T-helper 1 cell treated with Interleukin-12 subunit alpha and Interleukin-12 subunit beta and Interleukin-4 antibody, amounts not matched to agents 30 μg/mL and 1 μg/mL, for 36 hours (primary cell): ENCODE measurements around the gene SIGLEC1.

Experiments used
- H3K27ac Mint-ChIP-seq: one replicate; pipeline ENCODE4 v1.8.0; 2021; ENCODE audit warnings: mild to moderate bottlenecking, mixed read lengths
- H3K27me3 Mint-ChIP-seq: one replicate; pipeline ENCODE4 v1.8.0; 2021; ENCODE audit warnings: low read depth, mixed read lengths
- H3K36me3 Mint-ChIP-seq: one replicate; pipeline ENCODE4 v1.8.0; 2021; ENCODE audit warnings: low read depth, mixed read lengths
- H3K4me1 Mint-ChIP-seq: one replicate; pipeline ENCODE4 v1.8.0; 2021; ENCODE audit warnings: low read depth, mixed read lengths
- H3K4me3 Mint-ChIP-seq: one replicate; pipeline ENCODE4 v1.8.0; 2021; ENCODE audit warnings: mild to moderate bottlenecking, moderate library complexity, mixed read lengths
- H3K9me3 Mint-ChIP-seq: one replicate; pipeline ENCODE4 v1.8.0; 2021; ENCODE audit warnings: mixed read lengths

Gene SIGLEC1

GRCh38 chr20:3738111-3739053 is 26.0 kb upstream of the SIGLEC1 start:
- H3K27me3 Mint-ChIP-seq = peaks cover 32% of the 10 kb centered on the region
- no peaks in the 10 kb centered on the region for H3K36me3 Mint-ChIP-seq
- no peaks in the 10 kb centered on the region for H3K9me3 Mint-ChIP-seq
- H3K27ac Mint-ChIP-seq = no peak overlapping the region
- H3K4me1 Mint-ChIP-seq = no peaks in the 10 kb centered on the region
- no peak overlapping the region for H3K4me3 Mint-ChIP-seq

GRCh38 chr20:3735768-3736167 is 23.4 kb upstream of the SIGLEC1 start:
- Mint-ChIP-seq H3K27me3 (peaks cover 51% of the 10 kb centered on the region), H3K4me1 (no peaks in the 10 kb centered on the region), H3K9me3 (no peaks in the 10 kb centered on the region), H3K4me3 (no peak overlapping the region), H3K36me3 (no peaks in the 10 kb centered on the region), H3K27ac (no peak overlapping the region)

DNA sequence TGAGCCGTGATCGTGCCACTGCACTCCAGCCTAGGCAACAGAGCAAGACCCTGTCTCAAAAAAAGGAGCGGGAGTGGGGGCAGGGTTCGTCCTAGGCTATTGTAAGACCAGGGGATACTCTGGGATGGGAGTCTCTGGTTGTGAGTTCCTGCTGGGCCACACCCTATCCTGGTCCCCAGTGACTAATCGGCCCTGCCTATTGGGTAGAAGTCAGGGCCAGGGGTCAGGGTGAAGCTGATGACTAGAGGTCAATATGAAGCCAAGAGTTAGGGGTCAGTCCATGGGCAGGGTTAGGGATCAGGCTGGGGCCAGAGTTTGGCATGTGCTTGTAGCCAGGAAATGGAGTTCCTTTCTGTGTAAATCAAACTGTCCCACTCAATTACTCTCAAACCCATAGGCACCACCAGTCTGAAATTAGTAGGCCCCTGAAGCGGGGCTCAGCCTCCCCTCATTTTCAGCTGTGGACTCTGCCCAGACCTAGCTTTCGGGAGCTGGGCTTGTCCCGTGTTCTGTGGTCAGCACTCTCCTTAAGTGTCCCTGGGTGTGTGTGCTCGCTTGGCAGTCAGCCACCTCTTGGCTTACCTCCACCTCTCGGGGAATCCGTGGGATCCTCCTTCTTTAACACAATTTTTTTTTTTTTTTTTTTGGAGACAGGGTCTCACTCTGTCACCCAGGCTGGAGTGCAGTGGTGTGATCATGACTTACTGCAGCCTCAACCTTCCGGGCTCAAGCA is 21.9 kb upstream of the SIGLEC1 start:
- no peaks in the 10 kb centered on the region for H3K9me3 Mint-ChIP-seq
- no peak overlapping the region for H3K27ac Mint-ChIP-seq
- H3K36me3 Mint-ChIP-seq = no peaks in the 10 kb centered on the region
- H3K4me3 Mint-ChIP-seq = no peak overlapping the region
- H3K27me3 Mint-ChIP-seq = peaks cover 58% of the 10 kb centered on the region
- peaks cover 4% of the 10 kb centered on the region for H3K4me1 Mint-ChIP-seq

DNA sequence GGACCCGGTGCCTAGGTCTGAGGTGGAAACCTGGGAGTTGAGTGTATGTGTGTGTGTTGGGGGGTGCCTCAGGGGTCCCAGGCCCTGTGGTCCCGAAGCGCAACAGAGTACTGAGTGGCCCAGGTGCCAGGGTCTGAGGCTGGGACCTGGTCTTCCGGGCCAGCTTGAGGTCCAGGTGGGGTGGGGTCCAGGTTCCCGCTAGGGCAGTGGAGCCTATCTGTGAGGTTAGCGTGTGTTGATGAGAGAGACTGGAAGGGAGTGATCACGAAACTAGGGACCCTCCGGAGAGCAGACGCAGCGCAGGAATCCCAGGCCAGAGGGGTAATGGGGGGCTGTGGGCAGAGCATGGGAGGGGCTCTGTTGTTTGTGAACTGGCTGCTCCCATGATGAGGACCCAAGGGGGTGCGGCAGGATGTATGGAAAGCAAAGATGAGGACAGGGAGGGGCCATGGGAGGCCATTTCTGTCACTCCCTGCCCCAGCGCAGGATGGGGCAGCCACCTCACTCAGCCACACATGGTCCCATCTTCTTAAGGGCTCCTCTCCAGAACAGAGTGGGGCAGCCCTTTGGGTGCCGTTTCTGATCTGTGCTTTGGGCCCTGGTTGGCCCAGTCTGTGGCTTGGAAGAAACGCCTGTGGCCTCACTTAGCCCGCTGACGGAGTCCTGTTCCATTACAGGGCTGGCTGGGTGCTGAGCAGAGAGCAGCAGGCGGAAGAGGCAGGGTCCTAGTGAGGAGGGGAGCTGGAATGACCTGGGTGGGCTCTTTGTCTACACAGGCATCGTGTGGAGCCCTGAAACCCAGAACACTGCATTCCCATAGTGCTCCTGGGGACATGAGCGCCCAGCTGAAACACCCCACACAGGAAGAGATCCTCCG is 21.0 kb upstream of the SIGLEC1 start:
- peaks cover 61% of the 10 kb centered on the region for H3K27me3 Mint-ChIP-seq

DNA sequence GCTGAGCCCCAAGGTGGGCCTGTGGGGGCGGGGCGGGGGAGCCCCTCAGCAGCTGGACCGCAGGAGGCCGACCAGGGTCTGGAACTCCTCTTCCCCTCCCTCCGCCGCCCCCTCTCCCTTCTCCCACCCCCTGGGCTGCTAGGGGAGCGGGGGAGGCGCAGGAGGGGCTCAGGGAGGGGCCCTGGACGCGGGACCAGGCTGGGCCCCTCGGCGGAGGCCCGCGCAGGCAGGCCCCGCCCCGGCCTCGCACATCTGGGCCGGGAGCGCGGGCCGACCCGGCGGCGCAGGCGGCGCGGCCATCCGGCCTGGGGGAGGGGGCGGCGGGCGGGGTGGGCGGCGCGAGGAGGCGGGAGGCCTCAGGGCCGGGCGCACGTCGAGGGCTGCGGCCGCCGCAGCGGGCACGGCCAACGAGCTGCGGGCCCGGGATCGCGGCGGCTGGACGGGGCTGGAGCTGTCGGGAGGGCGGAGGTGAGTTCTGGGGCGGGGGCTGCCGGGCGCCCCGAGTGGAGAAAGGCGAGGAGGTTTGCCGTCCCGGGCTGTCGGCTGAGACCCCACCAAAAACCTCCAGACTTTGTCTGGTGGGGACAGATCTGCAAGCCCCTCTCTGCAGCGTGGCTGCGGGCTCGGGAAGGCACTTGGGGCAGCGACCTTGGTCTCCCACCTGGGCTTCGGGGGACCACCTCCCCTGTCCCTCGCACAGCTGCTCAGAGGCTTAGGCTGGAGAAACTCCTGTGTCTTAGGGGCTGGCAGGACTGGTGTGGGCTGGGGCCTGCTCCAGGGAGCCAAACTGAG is 20.1 kb upstream of the SIGLEC1 start, which contains the start of gene HSPA12B:
HSPA12B (plus strand) TSS at position 359 of the 792 bp plus-strand sequence. CDS start 5,990 bp downstream, outside the sequence.
- H3K27ac Mint-ChIP-seq = no peak within 1 kb of the TSS
- H3K4me1 Mint-ChIP-seq = peaks cover 4% of the 10 kb centered on the region
- H3K36me3 Mint-ChIP-seq = no peaks in the 10 kb centered on the region
- no peaks in the 10 kb centered on the region for H3K9me3 Mint-ChIP-seq
- H3K27me3 Mint-ChIP-seq = peaks cover 64% of the 10 kb centered on the region
- no peak within 1 kb of the TSS for H3K4me3 Mint-ChIP-seq

More for the DNA sequence above, 21.0 kb upstream of the SIGLEC1 start:
- Mint-ChIP-seq H3K36me3 (no peaks in the 10 kb centered on the region), H3K4me1 (peaks cover 4% of the 10 kb centered on the region), H3K4me3 (no peak overlapping the region), H3K9me3 (no peaks in the 10 kb centered on the region), H3K27ac (no peak overlapping the region)

DNA sequence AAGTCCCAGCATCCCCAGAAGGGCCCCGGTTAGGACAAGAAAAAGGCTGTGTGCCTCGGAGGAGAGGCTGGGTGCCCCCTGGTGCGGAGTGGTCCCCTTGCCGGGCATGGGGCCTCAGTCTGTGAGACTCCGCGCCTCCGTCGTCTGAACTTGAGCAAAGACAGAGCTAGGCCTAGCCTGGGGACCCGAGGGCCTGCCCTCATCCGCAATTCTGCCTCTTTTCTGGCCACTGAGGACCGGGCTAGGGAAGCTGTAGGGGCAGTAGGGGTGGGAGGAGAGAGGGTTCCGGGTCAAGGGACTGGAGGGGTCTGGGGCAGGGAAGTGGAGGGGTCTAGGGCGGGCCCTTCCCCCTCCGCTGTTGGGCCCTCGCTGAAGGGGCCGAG is 19.5 kb upstream of the SIGLEC1 start:
- H3K36me3 Mint-ChIP-seq = no peaks in the 10 kb centered on the region
- peaks cover 66% of the 10 kb centered on the region for H3K27me3 Mint-ChIP-seq
- H3K27ac Mint-ChIP-seq = no peak overlapping the region
- no peaks in the 10 kb centered on the region for H3K9me3 Mint-ChIP-seq
- H3K4me3 Mint-ChIP-seq = no peak overlapping the region
- peaks cover 4% of the 10 kb centered on the region for H3K4me1 Mint-ChIP-seq

DNA sequence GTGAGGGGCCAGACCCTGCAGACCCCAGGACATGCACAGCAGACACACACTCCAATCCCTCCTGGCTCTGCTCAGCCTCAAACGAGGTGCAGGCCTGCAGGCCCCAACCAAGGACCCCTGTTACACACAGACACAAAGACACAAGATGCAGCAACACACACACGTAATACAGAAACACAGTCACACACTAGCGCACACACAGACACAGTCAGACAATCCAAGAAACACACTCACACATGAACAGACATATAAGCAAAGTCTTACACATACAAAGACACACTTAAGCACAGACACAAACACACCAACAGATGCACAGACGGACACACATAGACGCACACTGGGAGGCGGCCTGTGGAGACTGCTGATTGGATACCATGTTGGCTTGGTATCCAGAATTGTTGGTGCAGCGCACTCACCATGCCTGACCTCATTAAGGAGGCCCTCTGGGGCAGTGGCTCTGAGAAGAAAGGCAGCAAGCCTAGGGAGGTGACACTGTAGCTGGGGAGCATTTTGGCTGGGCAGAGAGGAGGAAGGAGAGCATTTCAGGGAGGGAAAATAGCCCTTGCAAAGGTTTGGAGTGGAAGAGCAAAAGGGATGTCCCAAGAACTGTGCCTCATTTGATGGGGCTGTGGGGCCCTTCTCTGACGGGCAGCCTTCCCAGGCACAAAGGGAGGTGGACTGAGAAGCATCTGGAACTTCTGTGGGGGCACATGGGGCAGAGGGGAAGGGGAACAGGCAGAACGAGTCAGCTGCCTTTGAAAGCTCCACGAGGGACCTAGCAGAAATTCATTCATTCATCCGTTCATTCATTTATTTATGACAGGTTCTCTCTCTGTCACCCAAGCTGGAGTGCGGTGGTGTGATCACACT is 18.6 kb upstream of the SIGLEC1 start:
- Mint-ChIP-seq H3K9me3 (no peaks in the 10 kb centered on the region), H3K4me3 (no peak overlapping the region), H3K36me3 (no peaks in the 10 kb centered on the region), H3K27me3 (peaks cover 64% of the 10 kb centered on the region), H3K4me1 (peaks cover 4% of the 10 kb centered on the region), H3K27ac (no peak overlapping the region)

GRCh38 chr20:3729811-3730540 is 17.6 kb upstream of the SIGLEC1 start:
- peaks cover 4% of the 10 kb centered on the region for H3K4me1 Mint-ChIP-seq
- no peak overlapping the region for H3K27ac Mint-ChIP-seq
- peaks cover 57% of the 10 kb centered on the region for H3K27me3 Mint-ChIP-seq
- no peak overlapping the region for H3K4me3 Mint-ChIP-seq
- H3K36me3 Mint-ChIP-seq = no peaks in the 10 kb centered on the region
- H3K9me3 Mint-ChIP-seq = no peaks in the 10 kb centered on the region

DNA sequence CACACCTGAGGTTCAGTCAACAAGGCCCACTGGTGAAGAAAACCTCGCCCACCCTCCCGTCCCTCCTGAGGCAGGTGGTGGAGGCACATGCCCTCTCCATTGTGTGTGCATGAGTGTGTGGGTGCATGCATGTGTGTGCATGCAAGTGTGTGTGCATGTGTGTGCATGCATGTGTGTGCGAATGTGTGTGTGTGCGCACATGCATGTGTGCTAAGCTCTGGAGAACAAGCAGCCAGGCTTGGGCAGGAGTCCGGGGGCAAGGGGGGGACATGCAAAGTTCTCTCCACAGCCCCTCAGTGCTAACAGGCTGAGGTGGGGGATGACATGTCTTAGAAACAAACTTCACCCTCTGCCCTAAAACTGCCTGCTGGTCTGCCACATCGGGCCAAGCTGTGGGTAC is 17.0 kb upstream of the SIGLEC1 start:
- Mint-ChIP-seq H3K27me3 (peaks cover 54% of the 10 kb centered on the region), H3K36me3 (no peaks in the 10 kb centered on the region), H3K27ac (no peak overlapping the region)

GRCh38 chr20:3728876-3729275 is 16.5 kb upstream of the SIGLEC1 start:
- Mint-ChIP-seq H3K4me3 (no peak overlapping the region), H3K27me3 (peaks cover 52% of the 10 kb centered on the region), H3K27ac (no peak overlapping the region), H3K9me3 (no peaks in the 10 kb centered on the region), H3K4me1 (peaks cover 4% of the 10 kb centered on the region), H3K36me3 (no peaks in the 10 kb centered on the region)

More for the DNA sequence above, 17.0 kb upstream of the SIGLEC1 start:
- no peak overlapping the region for H3K4me3 Mint-ChIP-seq
- no peaks in the 10 kb centered on the region for H3K9me3 Mint-ChIP-seq
- H3K4me1 Mint-ChIP-seq = peaks cover 4% of the 10 kb centered on the region

DNA sequence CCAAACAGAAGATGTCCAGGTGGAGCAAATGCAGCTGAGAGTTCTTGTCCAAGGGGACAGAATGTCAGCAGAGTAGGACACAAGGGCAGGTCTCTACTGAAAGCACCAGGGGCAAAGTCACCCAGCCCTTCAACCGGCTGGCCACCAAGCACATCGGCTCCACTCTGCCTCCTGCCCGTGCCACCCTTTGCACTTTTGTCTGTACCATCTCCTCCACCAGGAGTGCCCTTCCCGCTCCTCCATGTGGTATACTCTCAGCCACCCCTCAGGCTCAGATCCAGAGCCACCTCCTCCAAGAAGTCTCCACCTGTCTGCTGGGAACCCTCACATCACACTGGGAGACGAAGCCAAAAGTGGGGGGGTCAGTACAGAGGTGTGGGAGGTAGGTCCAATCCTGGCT is 16.0 kb upstream of the SIGLEC1 start:
- Mint-ChIP-seq H3K9me3 (no peaks in the 10 kb centered on the region), H3K27me3 (peaks cover 49% of the 10 kb centered on the region)

GRCh38 chr20:3727401-3728021 is 15.1 kb upstream of the SIGLEC1 start:
- Mint-ChIP-seq H3K36me3 (no peaks in the 10 kb centered on the region), H3K4me1 (peaks cover 4% of the 10 kb centered on the region), H3K27ac (no peak overlapping the region), H3K27me3 (peaks cover 45% of the 10 kb centered on the region), H3K9me3 (no peaks in the 10 kb centered on the region), H3K4me3 (no peak overlapping the region)

More for the DNA sequence above, 16.0 kb upstream of the SIGLEC1 start:
- Mint-ChIP-seq H3K4me1 (peaks cover 4% of the 10 kb centered on the region), H3K36me3 (no peaks in the 10 kb centered on the region), H3K4me3 (no peak overlapping the region), H3K27ac (no peak overlapping the region)
